Measurements from ENCODE around the gene SCOC. TPM values are rescaled to one million over a fixed set of nuclear protein-coding genes. Genes with fewer than 3 reads are reported as not detected.

Gene SCOC
- polyA plus RNA-seq, 1 experiment: 62.4 TPM

GRCh38 chr4:140349816-140350215 lies 23.6 kb upstream of the SCOC start:
- no peak overlapping the region for H3K4me3 ChIP-seq (ENCODE audit: low read depth, low read length)
- H3K9me3 ChIP-seq (ENCODE audit: control insufficient read depth, insufficient read depth, low read length): no peaks in the 10 kb centered on the region
- CTCF ChIA-PET: interaction anchor here (1.3 to 4.0 kb wide), 2 partner anchors 11 to 21 kb away, joined by 3 to 29 read pairs; no protein-coding TSS in a partner anchor
- POLR2A ChIA-PET: no interaction called here
- H3K27me3 ChIP-seq (ENCODE audit: control insufficient read depth, insufficient read depth, low read length): peaks cover 6% of the 10 kb centered on the region
- no peak overlapping the region for H3K27ac ChIP-seq (ENCODE audit: low read depth, low read length)
- no peak for TF ChIP-seq CTCF (IDR thresholded peaks at IDR 0.05; ENCODE audit: low read depth, low read length)
- no peak for DNase-seq (ENCODE audit: low read depth, low spot score)

- Histone ChIP-seq H3K27me3 (ENCODE audit: control insufficient read depth, insufficient read depth, low read length) (peaks cover 6% of the 10 kb centered on the region), H3K9me3 (ENCODE audit: control insufficient read depth, insufficient read depth, low read length) (no peaks in the 10 kb centered on the region), H3K27ac (ENCODE audit: low read depth, low read length) (no peak overlapping the region), H3K4me3 (ENCODE audit: low read depth, low read length) (no peak overlapping the region)
- CTCF ChIA-PET: interaction anchor here (0.7 to 4.0 kb wide), 3 partner anchors 9 to 456 kb away, joined by 3 to 29 read pairs (median 3); no protein-coding TSS in a partner anchor
- no peak for DNase-seq (ENCODE audit: low read depth, low spot score)
- POLR2A ChIA-PET: no interaction called here
- TF ChIP-seq CTCF (IDR thresholded peaks at IDR 0.05; ENCODE audit: low read depth, low read length): no peak
These were observed 22.1 kb upstream of the SCOC start for GRCh38 chr4:140351093-140352075.

- no peak for DNase-seq (ENCODE audit: low read depth, low spot score)
- ChIA-PET CTCF (interaction anchor here (0.6 to 1.2 kb wide), 5 partner anchors 9 to 1413 kb away, joined by 3 to 8 read pairs (median 3); no protein-coding TSS in a partner anchor), POLR2A (no interaction called here)
- Histone ChIP-seq H3K4me3 (ENCODE audit: low read depth, low read length) (no peak overlapping the region), H3K27me3 (ENCODE audit: control insufficient read depth, insufficient read depth, low read length) (no peaks in the 10 kb centered on the region), H3K9me3 (ENCODE audit: control insufficient read depth, insufficient read depth, low read length) (no peaks in the 10 kb centered on the region), H3K27ac (ENCODE audit: low read depth, low read length) (no peak overlapping the region)
- TF ChIP-seq CTCF (IDR thresholded peaks at IDR 0.05; ENCODE audit: low read depth, low read length): no peak
These were observed 19.7 kb upstream of the SCOC start for GRCh38 chr4:140353786-140354185.

- no peak overlapping the region for H3K4me3 ChIP-seq (ENCODE audit: low read depth, low read length)
- ChIA-PET POLR2A (no interaction called here), CTCF (interaction anchor here (1.1 kb wide), 1 partner anchor 496 kb away, joined by 4 read pairs; no protein-coding TSS in a partner anchor)
- H3K9me3 ChIP-seq (ENCODE audit: control insufficient read depth, insufficient read depth, low read length): no peaks in the 10 kb centered on the region
- no peaks in the 10 kb centered on the region for H3K27me3 ChIP-seq (ENCODE audit: control insufficient read depth, insufficient read depth, low read length)
- H3K27ac ChIP-seq (ENCODE audit: low read depth, low read length): no peak overlapping the region
- TF ChIP-seq CTCF (IDR thresholded peaks at IDR 0.05; ENCODE audit: low read depth, low read length): no peak
- DNase-seq (ENCODE audit: low read depth, low spot score): no peak
These were observed 18.2 kb upstream of the SCOC start for GRCh38 chr4:140355288-140355687.

GRCh38 chr4:140357868-140358267 lies 15.6 kb upstream of the SCOC start:
- no peaks in the 10 kb centered on the region for H3K27me3 ChIP-seq (ENCODE audit: control insufficient read depth, insufficient read depth, low read length)
- no peak overlapping the region for H3K27ac ChIP-seq (ENCODE audit: low read depth, low read length)
- no peak overlapping the region for H3K4me3 ChIP-seq (ENCODE audit: low read depth, low read length)
- ChIA-PET CTCF (no interaction called here), POLR2A (interaction anchor here (0.6 kb wide), 1 partner anchor 297 kb away, joined by 6 read pairs; no protein-coding TSS in a partner anchor)
- no peak for DNase-seq (ENCODE audit: low read depth, low spot score)
- H3K9me3 ChIP-seq (ENCODE audit: control insufficient read depth, insufficient read depth, low read length): no peaks in the 10 kb centered on the region
- no peak for TF ChIP-seq CTCF (IDR thresholded peaks at IDR 0.05; ENCODE audit: low read depth, low read length)
